GM21447 (cell line): ENCODE data around the gene ANKRD13C.

Source experiments
- ATAC-seq: cut with Tn5 transposase; IDR thresholded peaks from one replicate; pipeline ENCODE4 v1.9.1; 2021; ENCODE audit not compliant: unreplicated experiment

The ANKRD13C gene

GRCh38 chr1:70221238-70222121 lies 133.0 kb downstream of the ANKRD13C start, which contains the start of gene SRSF11:
SRSF11 (plus strand) TSS chr1:70221380; CDS start chr1:70221637, 257 bp downstream.
- ATAC-seq, result peak; percentile 93

GRCh38 chr1:70220517-70221237 lies 133.8 kb downstream of the ANKRD13C start:
- no peak for ATAC-seq

GRCh38 chr1:70220015-70220414 lies 134.5 kb downstream of the ANKRD13C start:
- no peak for ATAC-seq

GRCh38 chr1:70211541-70211940 lies 143.0 kb downstream of the ANKRD13C start:
- ATAC-seq, result no peak

GRCh38 chr1:70210820-70211219 lies 143.7 kb downstream of the ANKRD13C start:
- ATAC-seq, result no peak
